A549 (cell line): ENCODE data around the gene RBM26. TPM values are rescaled to one million over a fixed set of nuclear protein-coding genes. Genes with fewer than 3 reads are reported as not detected.

Experiments used
- ATAC-seq, 2 experiments: fragments of 200-7000 bp in 1 of 2; fragments of >200 bp in 1 of 2; cut with Nextera tagmentation in 1 of 2; cut with Tn5 transposase in 1 of 2; 3 replicates each; pipeline versions ENCODE4 v1.8.0 to v1.9.1; 2018 to 2020; ENCODE audit warnings: mild to moderate bottlenecking in 1 of 2, moderate library complexity in 1 of 2
- CTCF ChIA-PET: fragments of 300-600 bp; sonication (Branson Sonifier 250); formaldehyde crosslinking; extraction: SDS; loops from one replicate; lab custom pipeline; 2021; ENCODE audit warnings: antibody characterized with exemption, inconsistent platforms; lab: Yijun Ruan, JAX
- POLR2A ChIA-PET: fragments of 350-600 bp; formaldehyde crosslinking; extraction: SDS; loops from one replicate; lab custom pipeline; 2021; ENCODE audit warnings: antibody characterized with exemption, inconsistent platforms; lab: Yijun Ruan, JAX
- DNase-seq, 2 experiments: peaks; one replicate each; pipeline versions ENCODE4 v3.0.0 to v3.0.0-alpha.2; 2011 to 2016; ENCODE audit warnings: low read depth in 1 of 2, low spot score in 1 of 2
- FAIRE-seq: peaks from 2 replicates; lab custom pipeline; 2011; peaks lifted over from hg19 to GRCh38; lab: Jason Lieb, UNC
- H3K27ac ChIP-seq, 2 experiments: fragments of >200 bp; sonication (Bioruptor Twin); formaldehyde crosslinking; 3 replicates each; pipeline ENCODE4 v1.5.1; 2016 to 2017
- H3K4me1 ChIP-seq: fragments of >200 bp; sonication (Bioruptor Twin); formaldehyde crosslinking; 3 replicates; pipeline ENCODE4 v1.6.1; 2016
- H3K4me2 ChIP-seq: fragments of >200 bp; sonication (Bioruptor Twin); formaldehyde crosslinking; 3 replicates; pipeline ENCODE4 v1.6.1; 2016
- H3K4me3 ChIP-seq: fragments of >200 bp; sonication (Bioruptor Twin); formaldehyde crosslinking; 3 replicates; pipeline ENCODE4 v1.5.1; 2016
- H3K9me3 ChIP-seq: fragments of >200 bp; sonication (Bioruptor Twin); formaldehyde crosslinking; 3 replicates; pipeline ENCODE4 v1.6.1; 2016
- CHD2 ChIP-seq: fragments of 150-350 bp; IDR thresholded peaks from 2 replicates; pipeline ENCODE4 v1.6.1; 2014; ENCODE audit warnings: low read length; ENCODE audit not compliant: partially characterized antibody
- CHD4 ChIP-seq: fragments of 200-600 bp; sonication (generic); IDR thresholded peaks from 2 replicates; pipeline ENCODE4 v1.6.1; 2016; ENCODE audit warnings: antibody characterized with exemption, mild to moderate bottlenecking, borderline replicate concordance
- CTCF ChIP-seq: fragments of >200 bp; sonication (Bioruptor Twin); formaldehyde crosslinking; IDR thresholded peaks from 3 replicates; pipeline ENCODE4 v1.5.1; 2016
- EHMT2 ChIP-seq: fragments of 200-600 bp; sonication (generic); IDR thresholded peaks from 2 replicates; pipeline ENCODE4 v1.6.1; 2016; ENCODE audit warnings: antibody characterized with exemption, low read depth, mild to moderate bottlenecking, moderate library complexity
- EP300 ChIP-seq, 2 experiments: fragments of >200 bp; sonication (Bioruptor Twin); formaldehyde crosslinking; IDR thresholded peaks; 2 replicates in 1 of 2; 3 replicates in 1 of 2; pipeline ENCODE4 v1.6.1; 2016 to 2017
- ESRRA ChIP-seq: fragments of 150-350 bp; IDR thresholded peaks from 2 replicates; pipeline ENCODE4 v1.6.1; 2014; ENCODE audit warnings: mild to moderate bottlenecking, low read length, borderline replicate concordance
- HEYL ChIP-seq: fragments of 250-450 bp; sonication (Bioruptor Pico); IDR thresholded peaks from 2 replicates; pipeline ENCODE4 v1.8.0; 2021; ENCODE audit warnings: mild to moderate bottlenecking, moderate library complexity
- HMGXB4 ChIP-seq: fragments of 250-450 bp; sonication (Bioruptor Pico); IDR thresholded peaks from 2 replicates; pipeline ENCODE4 v1.5.0; 2021; ENCODE audit warnings: mild to moderate bottlenecking, moderate library complexity, borderline replicate concordance
- HOXA7 ChIP-seq: fragments of 250-450 bp; sonication (Bioruptor Pico); IDR thresholded peaks from 2 replicates; pipeline ENCODE4 v1.5.0; 2020; ENCODE audit warnings: mild to moderate bottlenecking, moderate library complexity
- HOXB13 ChIP-seq: fragments of 250-450 bp; sonication (Bioruptor Pico); IDR thresholded peaks from 2 replicates; pipeline ENCODE4 v1.5.0; 2020; ENCODE audit warnings: low read depth, mild to moderate bottlenecking, moderate library complexity
- JUN ChIP-seq, 2 experiments: fragments of >200 bp; sonication (Bioruptor Twin); formaldehyde crosslinking; IDR thresholded peaks; 2 replicates in 1 of 2; 3 replicates in 1 of 2; pipeline ENCODE4 v1.6.1; 2016 to 2017
- JUNB ChIP-seq: fragments of >200 bp; sonication (Bioruptor Twin); formaldehyde crosslinking; IDR thresholded peaks from 2 replicates; pipeline ENCODE4 v1.6.1; 2016
- KDM1A ChIP-seq: fragments of 200-600 bp; sonication (generic); IDR thresholded peaks from 2 replicates; pipeline ENCODE4 v1.6.1; 2016; ENCODE audit warnings: low read depth, mild to moderate bottlenecking
- MAFK ChIP-seq: fragments of 450-650 bp; IDR thresholded peaks from 2 replicates; pipeline ENCODE4 v1.6.1; 2014; ENCODE audit not compliant: partially characterized antibody
- MAZ ChIP-seq: fragments of 150-350 bp; IDR thresholded peaks from 2 replicates; pipeline ENCODE4 v1.6.1; 2014; ENCODE audit warnings: antibody characterized with exemption, low read depth, low read length, borderline replicate concordance
- NFE2L2 ChIP-seq: fragments of 150-350 bp; conservative IDR thresholded peaks from 2 replicates; pipeline ENCODE4 v1.6.1; 2014; ENCODE audit warnings: low read length
- NR3C1 ChIP-seq: fragments of >200 bp; sonication (Bioruptor Twin); formaldehyde crosslinking; IDR thresholded peaks from 3 replicates; pipeline ENCODE4 v1.6.1; 2017
- POLR2A ChIP-seq: IDR thresholded peaks from 2 replicates; pipeline ENCODE4 v1.6.1; 2012; ENCODE audit warnings: mild to moderate bottlenecking, low read length
- POLR2AphosphoS2 ChIP-seq: conservative IDR thresholded peaks from 2 replicates; pipeline ENCODE4 v1.6.1; 2012; ENCODE audit warnings: low read length, improper control_type of control experiment, inconsistent platforms
- RARB ChIP-seq: fragments of 250-450 bp; sonication (Bioruptor Pico); IDR thresholded peaks from 2 replicates; pipeline ENCODE4 v1.8.0; 2021; ENCODE audit warnings: mild to moderate bottlenecking, moderate library complexity
- RNF2 ChIP-seq: fragments of 200-600 bp; sonication (generic); IDR thresholded peaks from 2 replicates; pipeline ENCODE4 v1.6.1; 2016; ENCODE audit warnings: low read depth, mild to moderate bottlenecking, antibody characterized with exemption, moderate library complexity, borderline replicate concordance
- TFCP2L1 ChIP-seq: fragments of 250-450 bp; sonication (Bioruptor Pico); IDR thresholded peaks from 2 replicates; pipeline ENCODE4 v1.5.0; 2021; ENCODE audit warnings: mild to moderate bottlenecking
- TP53 ChIP-seq: fragments of 250-450 bp; sonication (Bioruptor Pico); IDR thresholded peaks from 2 replicates; pipeline ENCODE4 v1.5.0; 2021; ENCODE audit warnings: mild to moderate bottlenecking, moderate library complexity
- ZFP36 ChIP-seq: fragments of 450-650 bp; IDR thresholded peaks from 2 replicates; pipeline ENCODE4 v1.6.1; 2014; ENCODE audit warnings: borderline replicate concordance; ENCODE audit not compliant: partially characterized antibody
- WGBS: methylation state at CpG from one replicate; pipeline ENCODE4 v1.1.6; 2017; ENCODE audit errors: missing lambda C conversion rate; 5-methylcytosine and 5-hydroxymethylcytosine counted together
- polyA plus RNA-seq, 4 experiments: library from polyadenylated mRNA; depleted of rRNA in 3 of 4; stranded (reverse); fragments of >200 nt; fragmentation: RNase III in 1 of 4; extraction: RNeasy Plus Mini Kit Qiagen cat#74134 plus additional on column Dnase treatment in 1 of 4; gene quantifications; 2 replicates in 3 of 4; 3 replicates in 1 of 4; pipeline ENCODE4 v1.2.3, GENCODE V29; 2011 to 2017
- TF ChIP-seq, protein P1 (sequence below): fragments of 200-600 bp; sonication (generic); IDR thresholded peaks from 2 replicates; pipeline ENCODE4 v1.6.1; 2016; ENCODE audit warnings: antibody characterized with exemption, mild to moderate bottlenecking, moderate library complexity
- TF ChIP-seq, protein P2 (sequence below): fragments of >200 bp; sonication (Bioruptor Twin); formaldehyde crosslinking; IDR thresholded peaks from 2 replicates; pipeline ENCODE4 v1.6.1; 2016
- TF ChIP-seq, protein P3 (sequence below): fragments of 250-450 bp; sonication (Bioruptor Pico); IDR thresholded peaks from 2 replicates; pipeline ENCODE4 v1.5.0; 2020; ENCODE audit warnings: low read depth, mild to moderate bottlenecking, moderate library complexity

RBM26 gene
- polyA plus RNA-seq, 2 of the 4 experiments (the other 2 are of a cell fraction): 29.5 to 29.7 TPM

DNA sequence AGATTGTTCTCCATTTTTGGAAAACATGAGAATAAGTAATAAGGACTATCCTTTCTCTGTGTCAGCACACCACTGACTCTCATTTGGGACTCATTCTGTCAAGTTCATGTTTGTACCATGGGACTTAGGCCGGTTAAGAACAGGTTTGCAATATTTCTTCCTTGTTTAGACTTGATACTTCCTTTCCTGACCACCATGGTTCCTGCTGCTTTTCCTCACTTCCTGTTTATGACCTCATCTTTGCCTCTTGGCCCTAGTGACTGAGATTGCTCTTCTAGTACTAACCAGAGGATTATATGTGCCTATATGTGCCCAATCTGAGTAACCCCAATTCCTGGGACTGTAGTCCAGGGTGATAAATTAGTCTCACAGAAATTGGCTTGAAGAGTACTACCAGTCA, 42.4 kb upstream of the RBM26 start:
- Histone ChIP-seq H3K4me1 (peaks cover 7% of the 10 kb centered on the region; the same call in 1 of the 3 replicates), H3K9me3 (no peaks in the 10 kb centered on the region), H3K4me2 (no peak overlapping the region), H3K4me3 (no peak overlapping the region), H3K27ac (no peak overlapping the region)
- FAIRE-seq (no peak), ATAC-seq (no peak), DNase-seq (no peak)
- 78% methylated on average over 1 of the region's 1 CpG for WGBS
- TF ChIP-seq CHD2 (no peak), CHD4 (no peak), HOXA7 (CRISPR knock-in tag) (no peak), EP300 (IDR thresholded peaks at IDR 0.05) (no peak), TFCP2L1 (no peak), POLR2A (no peak), HEYL (CRISPR knock-in tag) (no peak), CTCF (no peak), NR3C1 (no peak), MAZ (no peak), HOXB13 (no peak)
- TF ChIP-seq, protein P1, sequence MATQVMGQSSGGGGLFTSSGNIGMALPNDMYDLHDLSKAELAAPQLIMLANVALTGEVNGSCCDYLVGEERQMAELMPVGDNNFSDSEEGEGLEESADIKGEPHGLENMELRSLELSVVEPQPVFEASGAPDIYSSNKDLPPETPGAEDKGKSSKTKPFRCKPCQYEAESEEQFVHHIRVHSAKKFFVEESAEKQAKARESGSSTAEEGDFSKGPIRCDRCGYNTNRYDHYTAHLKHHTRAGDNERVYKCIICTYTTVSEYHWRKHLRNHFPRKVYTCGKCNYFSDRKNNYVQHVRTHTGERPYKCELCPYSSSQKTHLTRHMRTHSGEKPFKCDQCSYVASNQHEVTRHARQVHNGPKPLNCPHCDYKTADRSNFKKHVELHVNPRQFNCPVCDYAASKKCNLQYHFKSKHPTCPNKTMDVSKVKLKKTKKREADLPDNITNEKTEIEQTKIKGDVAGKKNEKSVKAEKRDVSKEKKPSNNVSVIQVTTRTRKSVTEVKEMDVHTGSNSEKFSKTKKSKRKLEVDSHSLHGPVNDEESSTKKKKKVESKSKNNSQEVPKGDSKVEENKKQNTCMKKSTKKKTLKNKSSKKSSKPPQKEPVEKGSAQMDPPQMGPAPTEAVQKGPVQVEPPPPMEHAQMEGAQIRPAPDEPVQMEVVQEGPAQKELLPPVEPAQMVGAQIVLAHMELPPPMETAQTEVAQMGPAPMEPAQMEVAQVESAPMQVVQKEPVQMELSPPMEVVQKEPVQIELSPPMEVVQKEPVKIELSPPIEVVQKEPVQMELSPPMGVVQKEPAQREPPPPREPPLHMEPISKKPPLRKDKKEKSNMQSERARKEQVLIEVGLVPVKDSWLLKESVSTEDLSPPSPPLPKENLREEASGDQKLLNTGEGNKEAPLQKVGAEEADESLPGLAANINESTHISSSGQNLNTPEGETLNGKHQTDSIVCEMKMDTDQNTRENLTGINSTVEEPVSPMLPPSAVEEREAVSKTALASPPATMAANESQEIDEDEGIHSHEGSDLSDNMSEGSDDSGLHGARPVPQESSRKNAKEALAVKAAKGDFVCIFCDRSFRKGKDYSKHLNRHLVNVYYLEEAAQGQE: no peak
- TF ChIP-seq, protein P2, sequence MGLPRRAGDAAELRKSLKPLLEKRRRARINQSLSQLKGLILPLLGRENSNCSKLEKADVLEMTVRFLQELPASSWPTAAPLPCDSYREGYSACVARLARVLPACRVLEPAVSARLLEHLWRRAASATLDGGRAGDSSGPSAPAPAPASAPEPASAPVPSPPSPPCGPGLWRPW: no peak
- POLR2A ChIA-PET: no interaction called here
- CTCF ChIA-PET: no interaction called here

DNA sequence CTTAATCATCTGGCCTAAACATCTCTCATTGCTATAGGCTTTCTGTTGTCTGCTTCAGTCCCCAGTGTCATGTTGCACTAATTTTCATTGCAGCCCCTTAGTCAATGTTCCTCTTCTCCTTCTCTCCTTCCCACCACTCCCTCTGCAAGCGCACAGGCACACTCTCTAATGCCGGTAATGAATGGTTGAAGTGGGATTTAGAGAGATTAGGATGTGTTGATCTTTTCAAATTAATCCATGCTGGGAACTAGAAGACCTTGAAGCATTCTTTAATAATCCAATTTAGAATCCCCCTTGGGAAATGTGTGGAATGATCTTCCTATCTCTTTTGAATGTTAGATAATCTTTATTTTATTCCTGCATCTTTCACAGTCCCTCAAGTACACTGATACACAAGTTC, 41.7 kb upstream of the RBM26 start:
- Histone ChIP-seq H3K9me3 (no peaks in the 10 kb centered on the region), H3K4me2 (no peak overlapping the region), H3K27ac (no peak overlapping the region), H3K4me3 (no peak overlapping the region), H3K4me1 (peaks cover 7% of the 10 kb centered on the region; the same call in 1 of the 3 replicates)
- WGBS: 70% methylated on average over 2 of the region's 2 CpGs
- DNase-seq: no peak
- ChIA-PET CTCF (no interaction called here), POLR2A (no interaction called here)
- no peak for ATAC-seq
- TF ChIP-seq NFE2L2 (no peak), POLR2AphosphoS2 (no peak), NR3C1 (no peak), ESRRA (no peak), RNF2 (no peak), HOXB13 (no peak), JUNB (no peak), ZFP36 (no peak), JUN (IDR thresholded peaks at IDR 0.05) (no peak), HMGXB4 (no peak), MAFK (no peak), TP53 (CRISPR knock-in tag) (no peak), EHMT2 (no peak), POLR2A (no peak), TFCP2L1 (no peak), RARB (CRISPR knock-in tag) (no peak), KDM1A (no peak)
- TF ChIP-seq, protein P3, sequence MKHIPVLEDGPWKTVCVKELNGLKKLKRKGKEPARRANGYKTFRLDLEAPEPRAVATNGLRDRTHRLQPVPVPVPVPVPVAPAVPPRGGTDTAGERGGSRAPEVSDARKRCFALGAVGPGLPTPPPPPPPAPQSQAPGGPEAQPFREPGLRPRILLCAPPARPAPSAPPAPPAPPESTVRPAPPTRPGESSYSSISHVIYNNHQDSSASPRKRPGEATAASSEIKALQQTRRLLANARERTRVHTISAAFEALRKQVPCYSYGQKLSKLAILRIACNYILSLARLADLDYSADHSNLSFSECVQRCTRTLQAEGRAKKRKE (CRISPR knock-in tag): no peak
- FAIRE-seq: no peak
